ENCODE data around the gene TFEB.

The TFEB gene

DNA sequence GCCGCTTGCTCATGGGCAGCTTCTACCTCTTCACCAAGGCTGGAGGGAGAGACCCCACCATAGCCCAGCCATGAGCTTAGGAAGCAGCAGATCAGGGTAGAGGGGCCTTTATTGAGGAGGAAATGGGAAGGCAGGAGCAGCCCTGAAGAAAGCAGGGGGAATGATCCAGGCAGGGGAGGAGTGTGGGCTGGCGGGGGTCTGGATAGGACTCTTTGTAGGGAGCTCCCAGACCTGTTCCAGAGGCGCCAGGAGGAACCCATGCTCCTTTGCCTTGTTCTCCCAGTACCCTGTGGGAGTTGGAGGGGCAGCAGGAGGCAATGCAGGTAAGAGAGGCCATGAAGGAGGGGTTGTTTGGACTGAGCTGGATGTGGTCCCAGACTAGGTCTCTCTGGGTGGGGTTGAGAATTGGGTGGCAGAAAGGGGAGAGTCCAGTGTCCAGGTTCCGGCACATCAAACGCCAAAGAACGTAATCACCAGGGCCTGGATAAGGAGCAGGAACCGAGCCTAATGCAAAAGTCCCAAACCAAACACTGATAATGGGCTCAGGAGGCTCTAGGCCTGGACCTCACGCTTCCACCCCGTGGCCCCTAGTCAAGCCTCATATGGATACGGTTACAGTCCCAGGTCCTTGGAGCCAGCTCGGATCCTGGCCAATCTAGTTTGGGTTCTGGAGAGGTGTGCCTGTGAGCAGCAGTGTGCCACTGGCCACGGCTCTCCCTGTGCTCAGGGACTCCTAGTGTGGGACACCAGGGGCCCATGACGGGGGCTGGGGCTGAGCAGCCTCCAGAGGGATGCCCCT is 23.9 kb upstream of the TFEB start:
- H3K4me1 ChIP-seq (ENCODE audit: control insufficient read depth, insufficient read depth, low read length): no peaks in the 10 kb centered on the region
- TF ChIP-seq GLI2 (tag by site-specific recombination; IDR thresholded peaks at IDR 0.05; ENCODE audit: borderline replicate concordance, low read depth) (no peak), ZNF768 (tag by site-specific recombination; IDR thresholded peaks at IDR 0.05) (no peak), ZNF548 (tag by site-specific recombination; IDR thresholded peaks at IDR 0.05) (no peak), ZNF394 (tag by site-specific recombination; IDR thresholded peaks at IDR 0.05; ENCODE audit: borderline replicate concordance) (no peak), OSR2 (tag by site-specific recombination; IDR thresholded peaks at IDR 0.05) (no peak), ZNF792 (tag by site-specific recombination; IDR thresholded peaks at IDR 0.05) (no peak), ZNF202 (tag by site-specific recombination; IDR thresholded peaks at IDR 0.05; ENCODE audit: borderline replicate concordance) (no peak)
- POLR2A ChIA-PET: no interaction called here
- no peak overlapping the region for H3K4me3 ChIP-seq (ENCODE audit: low read depth, low read length)
- H3K36me3 ChIP-seq (ENCODE audit: control insufficient read depth in 2 of 2, insufficient read depth in 1 of 2, low read length in 2 of 2): no peaks in the 10 kb centered on the region
- CTCF ChIA-PET: no interaction called here
- H3K27ac ChIP-seq (ENCODE audit: extremely low read depth, low read depth, low read length): no peak overlapping the region
- H3K9me3 ChIP-seq (ENCODE audit: control insufficient read depth, insufficient read depth, low read depth, low read length): no peaks in the 10 kb centered on the region

DNA sequence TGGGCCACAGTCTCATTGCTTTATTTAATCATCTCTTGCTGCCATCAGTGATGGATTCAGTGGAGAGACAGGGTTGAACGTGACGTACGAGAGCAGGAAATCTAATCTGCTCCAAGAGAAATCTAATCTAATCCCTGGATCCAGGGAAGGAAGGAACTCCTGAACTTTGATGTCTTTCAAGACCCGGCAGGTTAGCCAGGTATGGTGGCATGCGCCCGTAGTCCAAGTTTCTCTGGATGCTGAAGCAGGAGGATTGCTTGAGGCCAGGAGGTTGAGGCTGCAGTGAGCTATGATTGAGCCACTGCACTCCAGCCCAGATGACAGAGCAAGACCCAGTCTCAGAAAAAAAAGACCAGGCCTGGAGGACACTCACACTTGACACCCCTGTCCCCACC is 23.2 kb upstream of the TFEB start:
- POLR2A ChIA-PET: no interaction called here
- CTCF ChIA-PET: no interaction called here
- H3K27ac ChIP-seq (ENCODE audit: extremely low read depth, low read depth, low read length): no peak overlapping the region
- no peaks in the 10 kb centered on the region for H3K4me1 ChIP-seq (ENCODE audit: control insufficient read depth, insufficient read depth, low read length)
- TF ChIP-seq KLF10 (tag by site-specific recombination; IDR thresholded peaks at IDR 0.05) (no peak), ZNF624 (tag by site-specific recombination; IDR thresholded peaks at IDR 0.05) (no peak), ZNF221 (tag by site-specific recombination; IDR thresholded peaks at IDR 0.05; ENCODE audit: borderline replicate concordance) (no peak)
- TF ChIP-seq, protein P1, sequence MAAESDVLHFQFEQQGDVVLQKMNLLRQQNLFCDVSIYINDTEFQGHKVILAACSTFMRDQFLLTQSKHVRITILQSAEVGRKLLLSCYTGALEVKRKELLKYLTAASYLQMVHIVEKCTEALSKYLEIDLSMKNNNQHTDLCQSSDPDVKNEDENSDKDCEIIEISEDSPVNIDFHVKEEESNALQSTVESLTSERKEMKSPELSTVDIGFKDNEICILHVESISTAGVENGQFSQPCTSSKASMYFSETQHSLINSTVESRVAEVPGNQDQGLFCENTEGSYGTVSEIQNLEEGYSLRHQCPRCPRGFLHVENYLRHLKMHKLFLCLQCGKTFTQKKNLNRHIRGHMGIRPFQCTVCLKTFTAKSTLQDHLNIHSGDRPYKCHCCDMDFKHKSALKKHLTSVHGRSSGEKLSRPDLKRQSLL (tag by site-specific recombination; IDR thresholded peaks at IDR 0.05): peak; percentile 21; the same call in 1 of the 2 replicates
- no peak overlapping the region for H3K4me3 ChIP-seq (ENCODE audit: low read depth, low read length)
- no peaks in the 10 kb centered on the region for H3K9me3 ChIP-seq (ENCODE audit: control insufficient read depth, insufficient read depth, low read depth, low read length)
- H3K36me3 ChIP-seq (ENCODE audit: control insufficient read depth in 2 of 2, insufficient read depth in 1 of 2, low read length in 2 of 2): no peaks in the 10 kb centered on the region

DNA sequence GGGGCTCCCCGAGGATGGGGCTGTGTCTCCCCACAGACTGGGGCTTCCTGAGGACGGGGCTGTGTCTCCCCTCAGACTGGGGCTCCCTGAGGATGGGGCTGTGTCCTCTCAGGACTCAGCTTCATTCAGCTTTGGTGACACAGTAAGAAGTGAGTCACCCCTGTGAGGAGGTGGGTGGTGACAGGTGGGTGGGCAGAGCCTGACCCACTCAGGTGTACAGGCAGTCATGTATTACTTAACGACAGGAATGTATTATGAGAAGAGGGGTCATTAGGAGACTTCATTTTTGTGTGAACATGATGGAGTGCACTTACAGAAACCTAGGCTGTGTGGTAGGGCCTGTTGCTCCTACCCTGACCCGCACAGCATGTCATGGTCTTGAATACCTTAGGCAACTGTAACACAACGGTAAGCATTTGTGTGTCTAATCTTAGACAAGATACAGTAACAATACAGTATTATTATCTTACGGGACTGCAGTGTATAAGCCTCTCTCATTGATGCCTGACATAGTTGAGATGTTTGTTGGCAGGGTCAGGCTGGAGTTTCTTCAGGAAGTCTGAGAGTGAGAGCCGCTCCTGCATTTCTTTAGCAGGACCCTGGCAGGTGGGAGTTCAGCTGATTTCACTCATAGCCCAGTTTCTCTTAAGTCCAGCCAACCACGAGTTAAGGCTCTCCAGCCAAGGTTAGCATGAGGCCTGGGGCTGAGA is 22.7 kb upstream of the TFEB start:
- no peaks in the 10 kb centered on the region for H3K9me3 ChIP-seq (ENCODE audit: control insufficient read depth, insufficient read depth, low read depth, low read length)
- no peaks in the 10 kb centered on the region for H3K4me1 ChIP-seq (ENCODE audit: control insufficient read depth, insufficient read depth, low read length)
- TF ChIP-seq ZNF747 (tag by site-specific recombination; IDR thresholded peaks at IDR 0.05) (no peak), EGR2 (tag by site-specific recombination; IDR thresholded peaks at IDR 0.05; ENCODE audit: low read depth) (peak; percentile 86), SP2 (tag by site-specific recombination; IDR thresholded peaks at IDR 0.05) (no peak), ZNF514 (tag by site-specific recombination; IDR thresholded peaks at IDR 0.05) (no peak), ZNF19 (tag by site-specific recombination; IDR thresholded peaks at IDR 0.05; ENCODE audit: low read depth) (no peak), ZFHX2 (tag by site-specific recombination; conservative IDR thresholded peaks at IDR 0.05) (peak; percentile 83), ZNF155 (tag by site-specific recombination; IDR thresholded peaks at IDR 0.05) (no peak), ZNF561 (tag by site-specific recombination; IDR thresholded peaks at IDR 0.05; ENCODE audit: borderline replicate concordance) (no peak), SCRT2 (tag by site-specific recombination; IDR thresholded peaks at IDR 0.05) (peak; percentile 75), IKZF3 (tag by site-specific recombination; IDR thresholded peaks at IDR 0.05) (no peak), GLI4 (tag by site-specific recombination; IDR thresholded peaks at IDR 0.05) (no peak), ZIC2 (tag by site-specific recombination; IDR thresholded peaks at IDR 0.05) (no peak)
- no peaks in the 10 kb centered on the region for H3K36me3 ChIP-seq (ENCODE audit: control insufficient read depth in 2 of 2, insufficient read depth in 1 of 2, low read length in 2 of 2)
- ChIA-PET CTCF (interaction anchor here (0.7 kb wide), 1 partner anchor 163 kb away, joined by 4 read pairs; the partner anchor contains the start of gene MED20), POLR2A (no interaction called here)
- no peak overlapping the region for H3K27ac ChIP-seq (ENCODE audit: extremely low read depth, low read depth, low read length)
- H3K4me3 ChIP-seq (ENCODE audit: low read depth, low read length): no peak overlapping the region
